ENCODE data around the gene DIS3L2.
A peak's percentile ranks its signal among the peaks of the same experiment; 100 is the strongest.
"Not testable (repeated sequence)": the region's sequence is repeated elsewhere in the genome, so short reads cannot be mapped to it uniquely, and the experiment has no call there.

Gene DIS3L2

GRCh38 chr2:232061265-232061664 lies 99.8 kb downstream of the DIS3L2 start:
- DNase-seq: no peak

GRCh38 chr2:232073026-232073425 lies 111.5 kb downstream of the DIS3L2 start:
- DNase-seq: no peak

- DNase-seq: no peak
Observed at GRCh38 chr2:232073699-232074098, 112.2 kb downstream of the DIS3L2 start.

GRCh38 chr2:232075080-232075479 lies 113.6 kb downstream of the DIS3L2 start:
- DNase-seq: no peak

- DNase-seq: no peak
Observed at GRCh38 chr2:232075859-232076258, 114.3 kb downstream of the DIS3L2 start.

GRCh38 chr2:232076272-232076671 lies 114.8 kb downstream of the DIS3L2 start:
- no peak for DNase-seq

- no peak for DNase-seq
Observed at GRCh38 chr2:232076736-232077135, 115.2 kb downstream of the DIS3L2 start.

GRCh38 chr2:232085164-232085563 lies 123.7 kb downstream of the DIS3L2 start:
- DNase-seq: no peak

GRCh38 chr2:232085826-232086425 lies 124.4 kb downstream of the DIS3L2 start:
- DNase-seq: no peak

- DNase-seq: no peak
Observed at GRCh38 chr2:232088771-232089170, 127.3 kb downstream of the DIS3L2 start.

GRCh38 chr2:232094201-232094600 lies 132.7 kb downstream of the DIS3L2 start:
- no peak for DNase-seq

- no peak for DNase-seq
Observed at GRCh38 chr2:232094883-232095282, 133.4 kb downstream of the DIS3L2 start.

- DNase-seq: no peak
Observed at GRCh38 chr2:232097260-232097659, 135.7 kb downstream of the DIS3L2 start.

- no peak for DNase-seq
Observed at GRCh38 chr2:232097758-232098157, 136.2 kb downstream of the DIS3L2 start.

GRCh38 chr2:232102380-232102779 lies 140.9 kb downstream of the DIS3L2 start:
- no peak for DNase-seq

- no peak for DNase-seq
Observed at GRCh38 chr2:232103140-232103737, 141.7 kb downstream of the DIS3L2 start.

- no peak for DNase-seq
Observed at GRCh38 chr2:232104076-232104646, 142.6 kb downstream of the DIS3L2 start.

- DNase-seq: no peak
Observed at GRCh38 chr2:232111551-232111950, 150.0 kb downstream of the DIS3L2 start.

- DNase-seq: peak in 1 of 2 experiments; percentile 21
Observed at GRCh38 chr2:232113821-232114220, 152.3 kb downstream of the DIS3L2 start.

- DNase-seq: not testable (repeated sequence)
Observed at GRCh38 chr2:232115728-232116361, 154.3 kb downstream of the DIS3L2 start.

GRCh38 chr2:232116852-232117251 lies 155.3 kb downstream of the DIS3L2 start:
- DNase-seq: no peak

- no peak for DNase-seq
Observed at GRCh38 chr2:232117413-232117812, 155.9 kb downstream of the DIS3L2 start.

- no peak for DNase-seq
Observed at GRCh38 chr2:232120911-232121310, 159.4 kb downstream of the DIS3L2 start.

- no peak for DNase-seq
Observed at GRCh38 chr2:232124309-232124708, 162.8 kb downstream of the DIS3L2 start.
